IMR-90 (cell line): ENCODE results near the gene H2AZ1. TPM values are rescaled to one million over a fixed set of nuclear protein-coding genes. Genes with fewer than 3 reads are reported as not detected.
A peak's percentile ranks its signal among the peaks of the same experiment; 100 is the strongest.

Experiments used
- ATAC-seq: fragments of 200-7000 bp; cut with Tn5 transposase; 2 replicates; pipeline ENCODE4 v1.9.1; 2020; ENCODE audit warnings: low read depth, mild to moderate bottlenecking, moderate library complexity
- BruUV-seq: library from RNA; stranded (reverse); fragments of 400-500 nt; replicated peaks from 2 replicates; lab custom pipeline; 2021; lab: Mats Ljungman, UMichigan
- CTCF ChIA-PET: fragments of 300-600 bp; formaldehyde crosslinking; extraction: SDS; loops from one replicate; lab custom pipeline; 2021; ENCODE audit warnings: antibody characterized with exemption; lab: Yijun Ruan, JAX
- POLR2A ChIA-PET: fragments of 300-600 bp; sonication (Branson Sonifier 250); formaldehyde crosslinking; loops from one replicate; lab custom pipeline; 2022; ENCODE audit warnings: antibody characterized with exemption; ENCODE audit not compliant: unreplicated experiment; lab: Charles Lee
- DNase-seq: peaks from one replicate; pipeline ENCODE4 v3.0.0; 2013
- H2AFZ ChIP-seq: replicated peaks from 2 replicates; pipeline ENCODE3; 2013; ENCODE audit warnings: low read length, mild to moderate bottlenecking; ENCODE audit not compliant: poor library complexity
- H2AK5ac ChIP-seq: 2 replicates; pipeline ENCODE4 v1.6.1; 2013; ENCODE audit warnings: low read depth, low read length, inconsistent platforms
- H2AK9ac ChIP-seq: replicated peaks from 2 replicates; pipeline ENCODE3; 2013; ENCODE audit warnings: mild to moderate bottlenecking, low read depth, low read length, moderate library complexity; ENCODE audit not compliant: poor library complexity
- H2BK120ac ChIP-seq: 2 replicates; pipeline ENCODE4 v1.6.1; 2013; ENCODE audit warnings: low read depth, low read length, inconsistent platforms
- H2BK15ac ChIP-seq: 3 replicates; pipeline ENCODE4 v1.6.1; 2013; ENCODE audit warnings: low read depth, low read length, inconsistent platforms
- H2BK20ac ChIP-seq: 2 replicates; pipeline ENCODE4 v1.6.1; 2013; ENCODE audit warnings: low read depth, mild to moderate bottlenecking, inconsistent platforms, low read length, moderate library complexity
- H2BK5ac ChIP-seq: 2 replicates; pipeline ENCODE4 v1.6.1; 2013; ENCODE audit warnings: mild to moderate bottlenecking, low read depth, low read length, inconsistent platforms; ENCODE audit not compliant: poor library complexity, severe bottlenecking
- H3K14ac ChIP-seq: replicated peaks from 2 replicates; pipeline ENCODE4 v1.6.1; 2013; ENCODE audit warnings: low read depth, low read length, inconsistent platforms
- H3K18ac ChIP-seq: 2 replicates; pipeline ENCODE4 v1.6.1; 2013; ENCODE audit warnings: low read depth, low read length, control low read depth
- H3K23ac ChIP-seq: 2 replicates; pipeline ENCODE4 v1.6.1; 2013; ENCODE audit warnings: low read depth, low read length, inconsistent platforms
- H3K27ac ChIP-seq: 2 replicates; pipeline ENCODE4 v1.5.1; 2013; ENCODE audit warnings: mild to moderate bottlenecking, control low read depth, low read length; ENCODE audit not compliant: insufficient read depth
- H3K27me3 ChIP-seq: 2 replicates; pipeline ENCODE4 v1.6.1; 2013; ENCODE audit warnings: low read length; ENCODE audit not compliant: control insufficient read depth, insufficient read depth
- H3K36me3 ChIP-seq: 2 replicates; pipeline ENCODE4 v1.6.1; 2013; ENCODE audit warnings: low read length, mixed read lengths; ENCODE audit not compliant: control insufficient read depth, insufficient read depth
- H3K4ac ChIP-seq: 2 replicates; pipeline ENCODE4 v1.6.1; 2013; ENCODE audit warnings: low read depth, low read length, inconsistent platforms
- H3K4me1 ChIP-seq: 2 replicates; pipeline ENCODE4 v1.6.1; 2013; ENCODE audit warnings: low read length, mixed read lengths; ENCODE audit not compliant: control insufficient read depth, insufficient read depth
- H3K4me2 ChIP-seq: 2 replicates; pipeline ENCODE4 v1.6.1; 2013; ENCODE audit warnings: low read depth, mild to moderate bottlenecking, control low read depth, low read length, moderate library complexity
- H3K4me3 ChIP-seq: 2 replicates; pipeline ENCODE4 v1.5.1; 2013; ENCODE audit warnings: low read depth, mild to moderate bottlenecking, control low read depth, low read length, moderate library complexity; ENCODE audit not compliant: insufficient read depth
- H3K56ac ChIP-seq: 2 replicates; pipeline ENCODE4 v1.6.1; 2013; ENCODE audit warnings: low read length, inconsistent platforms; ENCODE audit not compliant: insufficient read depth; ENCODE audit errors: extremely low read depth
- H3K79me1 ChIP-seq, 2 experiments: 2 replicates each; pipeline ENCODE4 v1.6.1; 2013; ENCODE audit warnings: low read length in 2 of 2, inconsistent platforms in 1 of 2, low read depth in 1 of 2
- H3K9ac ChIP-seq: 2 replicates; pipeline ENCODE4 v1.6.1; 2013; ENCODE audit warnings: low read depth, low read length, control low read depth
- H3K9me1 ChIP-seq: 2 replicates; pipeline ENCODE4 v1.6.1; 2013; ENCODE audit warnings: low read length, inconsistent platforms; ENCODE audit not compliant: insufficient read depth
- H3K9me3 ChIP-seq: 2 replicates; pipeline ENCODE4 v1.6.1; 2013; ENCODE audit warnings: low read length; ENCODE audit not compliant: control insufficient read depth, insufficient read depth
- H4K20me1 ChIP-seq: 2 replicates; pipeline ENCODE4 v1.6.1; 2013; ENCODE audit warnings: low read length, inconsistent platforms; ENCODE audit not compliant: insufficient read depth
- H4K5ac ChIP-seq: 2 replicates; pipeline ENCODE4 v1.6.1; 2013; ENCODE audit warnings: mild to moderate bottlenecking, low read depth, low read length, control low read depth
- H4K8ac ChIP-seq, 2 experiments: 2 replicates each; pipeline ENCODE4 v1.6.1; 2013; ENCODE audit warnings: low read depth in 2 of 2, low read length in 2 of 2, control low read depth in 1 of 2, inconsistent platforms in 1 of 2
- H4K91ac ChIP-seq: 2 replicates; pipeline ENCODE4 v1.6.1; 2013; ENCODE audit warnings: low read depth, low read length, inconsistent platforms; ENCODE audit not compliant: insufficient read depth
- BHLHE40 ChIP-seq: fragments of 150-350 bp; IDR thresholded peaks from 2 replicates; pipeline ENCODE4 v1.6.1; 2016; ENCODE audit warnings: mild to moderate bottlenecking, low read depth, low read length
- MAFK ChIP-seq: IDR thresholded peaks from 2 replicates; pipeline ENCODE4 v1.6.1; 2012; ENCODE audit warnings: low read depth, low read length, improper control_type of control experiment
- MAZ ChIP-seq: IDR thresholded peaks from 2 replicates; pipeline ENCODE4 v1.6.1; 2012; ENCODE audit warnings: low read depth, mild to moderate bottlenecking, low read length, improper control_type of control experiment, moderate library complexity, borderline replicate concordance
- MXI1 ChIP-seq: IDR thresholded peaks from 2 replicates; pipeline ENCODE4 v1.6.1; 2012; ENCODE audit warnings: low read depth, mild to moderate bottlenecking, low read length, moderate library complexity, borderline replicate concordance
- POLR2A ChIP-seq: IDR thresholded peaks from 2 replicates; pipeline ENCODE4 v1.6.1; 2012; ENCODE audit warnings: mild to moderate bottlenecking, low read depth, low read length
- RAD21 ChIP-seq: IDR thresholded peaks from 2 replicates; pipeline ENCODE4 v1.6.1; 2012; ENCODE audit warnings: low read length, improper control_type of control experiment
- SMC3 ChIP-seq: fragments of 150-350 bp; IDR thresholded peaks from 2 replicates; pipeline ENCODE4 v1.6.1; 2016; ENCODE audit warnings: low read depth, mild to moderate bottlenecking, antibody characterized with exemption, low read length, moderate library complexity
- WGBS, 2 experiments: methylation state at CpG; one replicate each; pipeline versions ENCODE4 v1.1.5 to v1.1.7; 2013; ENCODE audit warnings: missing lambda C conversion rate in 2 of 2; ENCODE audit not compliant: insufficient read length in 1 of 2; ENCODE audit errors: extremely low coverage in 2 of 2; 5-methylcytosine and 5-hydroxymethylcytosine counted together
- dilution Hi-C: fragments of 300-500 bp; cut with HindIII; formaldehyde crosslinking; loops from one replicate; pipeline ENCODE4 v1.14.3; 2018; ENCODE audit warnings: low sequenced_read_pairs; ENCODE audit not compliant: unreplicated experiment
- in situ Hi-C: fragments of 300-500 bp; cut with MboI; formaldehyde crosslinking; loops from 3 replicates; pipeline ENCODE4 v1.14.3; 2019; ENCODE audit warnings: low sequenced_read_pairs, inconsistent platforms, mixed read lengths
- intact Hi-C: fragments of 100-400 bp; cut with micrococcal nuclease; formaldehyde crosslinking; loops from 2 replicates; pipeline ENCODE4 v1.10.0; 2022
- polyA plus RNA-seq, 3 experiments: library from polyadenylated mRNA; depleted of rRNA; stranded (reverse); fragments of >200 nt; gene quantifications; 2 replicates each; pipeline ENCODE4 v1.2.3, GENCODE V29; 2012; ENCODE audit warnings: low replicate concordance in 1 of 3
- total RNA-seq: library from RNA; depleted of rRNA; stranded (reverse); fragments of >200 nt; gene quantifications from 2 replicates; pipeline ENCODE4 v1.2.3, GENCODE V29; 2012
- TF ChIP-seq, protein P1 (sequence below): fragments of 150-350 bp; IDR thresholded peaks from 2 replicates; pipeline ENCODE4 v1.6.1; 2016; ENCODE audit warnings: low read depth, mild to moderate bottlenecking, low read length, moderate library complexity, borderline replicate concordance

The H2AZ1 gene
- total and polyA plus RNA-seq, 2 of the 4 experiments (the other 2 are of a cell fraction), result 456 to 1,129 TPM

DNA sequence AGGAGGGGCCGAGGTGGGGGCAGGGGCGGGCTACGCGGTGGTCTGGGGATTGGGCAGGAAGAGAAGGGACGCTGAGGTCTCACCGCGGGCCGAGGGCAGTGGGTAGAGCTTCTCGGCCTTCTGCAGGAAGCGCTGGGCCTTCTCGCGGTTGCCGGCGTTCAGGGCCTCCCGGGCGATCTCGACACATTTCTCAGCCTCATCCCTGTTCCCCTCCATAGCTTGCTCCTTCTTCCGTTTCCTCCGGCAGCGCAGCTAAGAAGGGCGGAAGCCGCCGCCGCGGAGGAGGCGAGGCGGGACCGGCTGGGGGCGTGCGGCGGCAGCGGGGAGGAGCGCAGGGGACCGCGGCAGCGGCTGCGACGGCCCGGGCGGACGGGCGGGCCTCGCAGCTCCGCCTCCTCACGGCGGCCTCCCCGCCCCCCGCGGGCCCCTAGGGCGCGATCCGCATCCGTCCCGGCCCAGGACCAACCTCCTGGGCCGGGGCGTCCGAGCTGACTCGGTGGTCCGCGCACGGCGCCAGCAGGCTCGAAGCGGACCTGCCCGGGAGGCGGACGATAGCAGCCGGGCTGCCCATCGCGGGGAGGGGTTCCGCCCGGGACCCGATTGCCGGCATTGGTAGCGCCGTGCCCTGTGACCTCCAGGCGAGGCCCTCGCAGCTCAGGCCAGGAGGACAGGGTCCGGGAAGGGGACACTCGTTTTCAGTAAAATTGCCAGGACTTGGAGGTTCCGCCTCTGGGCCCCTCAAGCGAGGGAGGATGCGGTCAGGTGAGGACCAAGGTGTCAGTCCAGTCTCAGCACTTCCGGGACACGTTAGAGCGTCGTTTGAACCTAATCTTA lies 3.5 kb downstream of the H2AZ1 start, which contains the start of gene DNAJB14:
TSS of gene DNAJB14 (minus strand) at position 263 of the 834 bp plus-strand sequence. CDS start at position 216, 47 bp downstream.
- Histone ChIP-seq H3K79me1 (peaks cover 12 to 35% of the 10 kb centered on the region in 2 experiments), H3K14ac (peak within 1 kb of the TSS; percentile 94), H3K23ac (peak within 1 kb of the TSS; percentile 98), H3K9ac (peak within 1 kb of the TSS; percentile 100), H2BK120ac (no peak within 1 kb of the TSS), H3K36me3 (peaks cover 4% of the 10 kb centered on the region; the same call in 1 of the 2 replicates), H2BK20ac (0 out of 2 replicates have a peak within 1 kb of the TSS, but pooled peaks have one; percentile 13), H3K9me3 (no peaks in the 10 kb centered on the region), H3K9me1 (no peaks in the 10 kb centered on the region), H4K8ac (peak within 1 kb of the TSS; percentile 70 to 92), H3K4me1 (peaks cover 4% of the 10 kb centered on the region; the same call in 1 of the 2 replicates), H3K18ac (peak within 1 kb of the TSS; percentile 65), H2AK5ac (peak within 1 kb of the TSS; percentile 57; the same call in 1 of the 2 replicates), H4K91ac (peak within 1 kb of the TSS; percentile 86), H2BK5ac (peak within 1 kb of the TSS; percentile 70), H3K27ac (peak within 1 kb of the TSS; percentile 86), H2AFZ (peak within 1 kb of the TSS; percentile 95), H4K5ac (peak within 1 kb of the TSS; percentile 92), H3K4me2 (peak within 1 kb of the TSS; percentile 99), H2BK15ac (no peak within 1 kb of the TSS), H3K27me3 (no peaks in the 10 kb centered on the region), H3K56ac (peak within 1 kb of the TSS; percentile 76), H4K20me1 (peaks cover 22% of the 10 kb centered on the region), H3K4ac (peak within 1 kb of the TSS; percentile 89), H2AK9ac (peak within 1 kb of the TSS; percentile 84), H3K4me3 (peak within 1 kb of the TSS; percentile 100)
- intact Hi-C loops (loop anchor here (5.0 kb wide), 3 partner anchors 114 to 189 kb away; no protein-coding TSS in a partner anchor), dilution Hi-C loops (no loop called here), in situ Hi-C loops (loop anchor here (10.0 kb wide), 1 partner anchor 382 kb away; the partner anchor contains the start of gene TRMT10A)
- TF ChIP-seq BHLHE40, result no peak
- TF ChIP-seq, protein P1, sequence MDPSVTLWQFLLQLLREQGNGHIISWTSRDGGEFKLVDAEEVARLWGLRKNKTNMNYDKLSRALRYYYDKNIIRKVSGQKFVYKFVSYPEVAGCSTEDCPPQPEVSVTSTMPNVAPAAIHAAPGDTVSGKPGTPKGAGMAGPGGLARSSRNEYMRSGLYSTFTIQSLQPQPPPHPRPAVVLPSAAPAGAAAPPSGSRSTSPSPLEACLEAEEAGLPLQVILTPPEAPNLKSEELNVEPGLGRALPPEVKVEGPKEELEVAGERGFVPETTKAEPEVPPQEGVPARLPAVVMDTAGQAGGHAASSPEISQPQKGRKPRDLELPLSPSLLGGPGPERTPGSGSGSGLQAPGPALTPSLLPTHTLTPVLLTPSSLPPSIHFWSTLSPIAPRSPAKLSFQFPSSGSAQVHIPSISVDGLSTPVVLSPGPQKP, result no peak
- no peak for TF ChIP-seq SMC3
- no peak for TF ChIP-seq MAFK
- no peak for TF ChIP-seq RAD21
- TF ChIP-seq MAZ, result peak; percentile 50; the same call in 1 of the 2 replicates
- TF ChIP-seq MXI1, result peak; percentile 48; the same call in 1 of the 2 replicates
- peak; percentile 41; the same call in 1 of the 2 replicates for TF ChIP-seq POLR2A
- peak; percentile 69 for DNase-seq
- WGBS, 2 experiments, result 0% methylated on average over 32 of the region's 87 CpGs; no CpG with 5 or more reads in 1 of the 2 experiments
- ChIA-PET POLR2A (interaction anchor here (0.7 to 1.1 kb wide), 2 partner anchors 51 to 52 kb away, joined by 3 read pairs; partner anchors contain the start of gene LAMTOR3), CTCF (interaction anchor here (0.6 to 0.7 kb wide), 2 partner anchors 62 to 953 kb away, joined by 3 read pairs; no protein-coding TSS in a partner anchor)
- ATAC-seq, result peak; percentile 69
- BruUV-seq, result no TSS peak
